HG02763 (cell line): Measurements from ENCODE around the gene RXRA.

ENCODE experiments used
- ATAC-seq: cut with Tn5 transposase; IDR thresholded peaks from one replicate; pipeline ENCODE4 v1.9.1; 2021; ENCODE audit warnings: mild to moderate bottlenecking, moderate library complexity; ENCODE audit not compliant: unreplicated experiment

RXRA gene

GRCh38 chr9:134460206-134460605 is 134.0 kb downstream of the RXRA start:
- ATAC-seq = no peak

- no peak for ATAC-seq
These were observed 134.6 kb downstream of the RXRA start for GRCh38 chr9:134460896-134461295.

- ATAC-seq = no peak
These were observed 135.2 kb downstream of the RXRA start for GRCh38 chr9:134461426-134461982.

GRCh38 chr9:134462318-134462717 is 136.1 kb downstream of the RXRA start:
- ATAC-seq = no peak

- no peak for ATAC-seq
These were observed 137.0 kb downstream of the RXRA start for GRCh38 chr9:134463280-134463679.

GRCh38 chr9:134466869-134467616 is 140.8 kb downstream of the RXRA start:
- no peak for ATAC-seq

- ATAC-seq = no peak
These were observed 142.1 kb downstream of the RXRA start for GRCh38 chr9:134468358-134468757.

- ATAC-seq = no peak
These were observed 143.0 kb downstream of the RXRA start for GRCh38 chr9:134469041-134469875.

GRCh38 chr9:134472256-134472655 is 146.0 kb downstream of the RXRA start:
- no peak for ATAC-seq

- no peak for ATAC-seq
These were observed 147.1 kb downstream of the RXRA start for GRCh38 chr9:134473141-134474054.

GRCh38 chr9:134474055-134474370 is 147.8 kb downstream of the RXRA start:
- ATAC-seq = no peak

GRCh38 chr9:134475011-134475790 is 148.9 kb downstream of the RXRA start:
- ATAC-seq = no peak

- no peak for ATAC-seq
These were observed 150.2 kb downstream of the RXRA start for GRCh38 chr9:134476272-134476941.

GRCh38 chr9:134476942-134477335 is 150.7 kb downstream of the RXRA start:
- ATAC-seq = no peak

- no peak for ATAC-seq
These were observed 151.2 kb downstream of the RXRA start for GRCh38 chr9:134477342-134477925.

GRCh38 chr9:134477927-134478326 is 151.7 kb downstream of the RXRA start:
- ATAC-seq = no peak

GRCh38 chr9:134481762-134482161 is 155.5 kb downstream of the RXRA start:
- ATAC-seq = no peak

- no peak for ATAC-seq
These were observed 156.0 kb downstream of the RXRA start for GRCh38 chr9:134482226-134482625.
